HEK293 (cell line): Measurements from ENCODE around the gene FAM229A.

Experiments
- CTCF ChIA-PET: fragments of 350-600 bp; formaldehyde crosslinking; extraction: SDS; loops from one replicate; lab custom pipeline; 2021; ENCODE audit warnings: antibody characterized with exemption; lab: Yijun Ruan, JAX
- POLR2A ChIA-PET: fragments of 300-600 bp; formaldehyde crosslinking; extraction: SDS; loops from one replicate; lab custom pipeline; 2020; ENCODE audit warnings: antibody characterized with exemption, inconsistent platforms; lab: Yijun Ruan, JAX
- H3K27ac ChIP-seq: fragments of 200-500 bp; sonication (Bioruptor generic); 2 replicates; pipeline ENCODE4 v1.5.1; 2014; ENCODE audit warnings: low read depth, low read length, control low read depth, inconsistent platforms; ENCODE audit errors: extremely low read depth
- H3K36me3 ChIP-seq, 2 experiments: fragments of 200-500 bp in 1 of 2; sonication (Bioruptor generic) in 1 of 2; 1 replicate in 1 of 2; 2 replicates in 1 of 2; pipeline ENCODE4 v1.5.1; 2014 to 2017; ENCODE audit warnings: inconsistent platforms in 2 of 2, low read length in 2 of 2; ENCODE audit not compliant: control insufficient read depth in 2 of 2, insufficient read depth in 1 of 2
- H3K4me1 ChIP-seq: fragments of 200-500 bp; sonication (Bioruptor generic); 2 replicates; pipeline ENCODE4 v1.5.1; 2014; ENCODE audit warnings: mild to moderate bottlenecking, low read length, inconsistent platforms; ENCODE audit not compliant: control insufficient read depth, insufficient read depth
- H3K4me3 ChIP-seq: 2 replicates; pipeline ENCODE4 v1.5.1; 2011; ENCODE audit warnings: low read depth, mild to moderate bottlenecking, control low read depth, low read length, moderate library complexity
- H3K9me3 ChIP-seq: fragments of 200-500 bp; sonication (Bioruptor generic); 2 replicates; pipeline ENCODE4 v1.5.1; 2014; ENCODE audit warnings: low read depth, low read length, inconsistent platforms; ENCODE audit not compliant: control insufficient read depth, insufficient read depth
- BCL11A ChIP-seq: fragments of 450-650 bp; formaldehyde crosslinking; IDR thresholded peaks from 2 replicates; pipeline ENCODE4 v1.5.1; 2016; ENCODE audit warnings: low read depth, missing biosample characterization, missing genetic modification characterization
- BCL11B ChIP-seq: fragments of 450-650 bp; formaldehyde crosslinking; IDR thresholded peaks from 2 replicates; pipeline ENCODE4 v1.5.1; 2016; ENCODE audit warnings: low read depth, missing biosample characterization, missing genetic modification characterization
- KLF10 ChIP-seq: fragments of 450-650 bp; IDR thresholded peaks from 2 replicates; pipeline ENCODE4 v1.5.1; 2018; ENCODE audit warnings: missing biosample characterization, mild to moderate bottlenecking, missing genetic modification characterization
- MYNN ChIP-seq: fragments of 450-650 bp; formaldehyde crosslinking; IDR thresholded peaks from 2 replicates; pipeline ENCODE4 v1.5.1; 2016; ENCODE audit warnings: missing biosample characterization, missing genetic modification characterization, borderline replicate concordance
- MZF1 ChIP-seq: fragments of 450-650 bp; formaldehyde crosslinking; IDR thresholded peaks from 2 replicates; pipeline ENCODE4 v1.5.1; 2017; ENCODE audit warnings: missing biosample characterization, missing genetic modification characterization, borderline replicate concordance
- SCRT1 ChIP-seq: fragments of 450-650 bp; formaldehyde crosslinking; IDR thresholded peaks from 2 replicates; pipeline ENCODE4 v1.5.1; 2016; ENCODE audit warnings: missing biosample characterization, missing genetic modification characterization, borderline replicate concordance
- ZBTB1 ChIP-seq: fragments of 450-650 bp; formaldehyde crosslinking; IDR thresholded peaks from 2 replicates; pipeline ENCODE4 v1.5.1; 2016; ENCODE audit warnings: missing biosample characterization, missing genetic modification characterization
- ZBTB17 ChIP-seq: fragments of 450-650 bp; formaldehyde crosslinking; IDR thresholded peaks from 2 replicates; pipeline ENCODE4 v1.5.1; 2016; ENCODE audit warnings: missing biosample characterization, missing genetic modification characterization
- ZEB2 ChIP-seq: fragments of 450-650 bp; formaldehyde crosslinking; IDR thresholded peaks from 2 replicates; pipeline ENCODE4 v1.5.1; 2016; ENCODE audit warnings: missing biosample characterization, missing genetic modification characterization
- ZNF133 ChIP-seq: fragments of 450-650 bp; formaldehyde crosslinking; IDR thresholded peaks from 2 replicates; pipeline ENCODE4 v1.5.1; 2016; ENCODE audit warnings: missing biosample characterization, missing genetic modification characterization
- ZNF169 ChIP-seq: fragments of 450-650 bp; formaldehyde crosslinking; IDR thresholded peaks from 2 replicates; pipeline ENCODE4 v1.5.1; 2016; ENCODE audit warnings: missing biosample characterization, missing genetic modification characterization
- ZNF174 ChIP-seq: fragments of 450-650 bp; formaldehyde crosslinking; IDR thresholded peaks from 2 replicates; pipeline ENCODE4 v1.5.0; 2017; ENCODE audit warnings: missing biosample characterization, mild to moderate bottlenecking, missing genetic modification characterization
- ZNF341 ChIP-seq: fragments of 450-650 bp; formaldehyde crosslinking; IDR thresholded peaks from 2 replicates; pipeline ENCODE4; 2016; ENCODE audit warnings: low read depth, missing biosample characterization, missing genetic modification characterization
- ZNF404 ChIP-seq: fragments of 450-650 bp; formaldehyde crosslinking; IDR thresholded peaks from 2 replicates; pipeline ENCODE4 v1.5.1; 2017; ENCODE audit warnings: missing biosample characterization, missing genetic modification characterization
- ZNF433 ChIP-seq: fragments of 450-650 bp; formaldehyde crosslinking; IDR thresholded peaks from 2 replicates; pipeline ENCODE4 v1.5.1; 2016; ENCODE audit warnings: missing biosample characterization, missing genetic modification characterization, low read depth
- TF ChIP-seq, protein P1 (sequence below): fragments of 450-650 bp; formaldehyde crosslinking; IDR thresholded peaks from 2 replicates; pipeline ENCODE4 v1.5.1; 2016; ENCODE audit warnings: missing biosample characterization, missing genetic modification characterization
- TF ChIP-seq, protein P2 (sequence below): fragments of 450-650 bp; formaldehyde crosslinking; IDR thresholded peaks from 2 replicates; pipeline ENCODE4 v1.5.1; 2016; ENCODE audit warnings: missing biosample characterization, missing genetic modification characterization
- TF ChIP-seq, protein P3 (sequence below): fragments of 450-650 bp; formaldehyde crosslinking; IDR thresholded peaks from 2 replicates; pipeline ENCODE4 v1.5.1; 2016; ENCODE audit warnings: missing biosample characterization, missing genetic modification characterization
- TF ChIP-seq, protein P4 (sequence below): fragments of 450-650 bp; formaldehyde crosslinking; IDR thresholded peaks from 2 replicates; pipeline ENCODE4 v1.5.1; 2017; ENCODE audit warnings: missing biosample characterization, missing genetic modification characterization
- TF ChIP-seq, protein P5 (sequence below): fragments of 450-650 bp; formaldehyde crosslinking; IDR thresholded peaks from 2 replicates; pipeline ENCODE4 v1.5.1; 2016; ENCODE audit warnings: missing biosample characterization, missing genetic modification characterization, borderline replicate concordance
- TF ChIP-seq, protein P6 (sequence below): fragments of 450-650 bp; formaldehyde crosslinking; IDR thresholded peaks from 2 replicates; pipeline ENCODE4 v1.5.1; 2016; ENCODE audit warnings: missing biosample characterization, missing genetic modification characterization

The FAM229A gene

DNA sequence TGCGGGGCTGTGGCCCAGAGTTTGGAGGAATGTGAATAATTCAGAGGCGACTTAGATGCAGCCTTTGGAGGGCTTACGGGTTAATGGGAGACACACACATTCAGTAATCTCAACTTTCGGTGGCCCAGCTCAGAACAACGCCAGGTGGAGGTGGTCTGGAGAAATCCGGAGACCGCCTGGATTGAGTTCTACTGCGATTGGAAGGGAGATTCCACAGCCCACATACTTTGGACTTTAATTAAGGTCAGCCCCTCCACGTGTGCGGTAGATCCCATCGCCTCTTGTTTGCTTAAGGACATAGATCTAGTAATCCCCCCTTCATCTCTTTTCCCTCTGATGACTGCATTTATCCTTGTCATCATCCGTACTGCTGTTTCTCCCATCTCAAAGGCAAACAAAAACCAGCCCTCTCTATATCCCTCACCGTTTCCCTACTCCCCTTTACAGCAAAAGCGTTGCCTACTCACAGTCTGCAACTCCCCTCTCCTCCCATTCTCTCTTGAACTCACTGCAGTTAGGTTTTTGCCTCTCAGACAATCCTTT lies 32.7 kb upstream of the FAM229A start (continued):
- 0 out of 2 replicates have a peak, but pooled peaks have one; percentile 12 for TF ChIP-seq MZF1 (tag by site-specific recombination)
- TF ChIP-seq, protein P1, sequence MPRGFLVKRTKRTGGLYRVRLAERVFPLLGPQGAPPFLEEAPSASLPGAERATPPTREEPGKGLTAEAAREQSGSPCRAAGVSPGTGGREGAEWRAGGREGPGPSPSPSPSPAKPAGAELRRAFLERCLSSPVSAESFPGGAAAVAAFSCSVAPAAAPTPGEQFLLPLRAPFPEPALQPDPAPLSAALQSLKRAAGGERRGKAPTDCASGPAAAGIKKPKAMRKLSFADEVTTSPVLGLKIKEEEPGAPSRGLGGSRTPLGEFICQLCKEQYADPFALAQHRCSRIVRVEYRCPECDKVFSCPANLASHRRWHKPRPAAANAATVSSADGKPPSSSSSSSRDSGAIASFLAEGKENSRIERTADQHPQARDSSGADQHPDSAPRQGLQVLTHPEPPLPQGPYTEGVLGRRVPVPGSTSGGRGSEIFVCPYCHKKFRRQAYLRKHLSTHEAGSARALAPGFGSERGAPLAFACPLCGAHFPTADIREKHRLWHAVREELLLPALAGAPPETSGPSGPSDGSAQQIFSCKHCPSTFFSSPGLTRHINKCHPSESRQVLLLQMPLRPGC (tag by site-specific recombination) = 0 out of 2 replicates have a peak, but pooled peaks have one; percentile 46
- TF ChIP-seq ZBTB17 (tag by site-specific recombination) = peak; percentile 84
- TF ChIP-seq SCRT1 = no peak
- no peak for TF ChIP-seq BCL11B (tag by site-specific recombination)
- no peak for TF ChIP-seq ZBTB1 (tag by site-specific recombination)

DNA sequence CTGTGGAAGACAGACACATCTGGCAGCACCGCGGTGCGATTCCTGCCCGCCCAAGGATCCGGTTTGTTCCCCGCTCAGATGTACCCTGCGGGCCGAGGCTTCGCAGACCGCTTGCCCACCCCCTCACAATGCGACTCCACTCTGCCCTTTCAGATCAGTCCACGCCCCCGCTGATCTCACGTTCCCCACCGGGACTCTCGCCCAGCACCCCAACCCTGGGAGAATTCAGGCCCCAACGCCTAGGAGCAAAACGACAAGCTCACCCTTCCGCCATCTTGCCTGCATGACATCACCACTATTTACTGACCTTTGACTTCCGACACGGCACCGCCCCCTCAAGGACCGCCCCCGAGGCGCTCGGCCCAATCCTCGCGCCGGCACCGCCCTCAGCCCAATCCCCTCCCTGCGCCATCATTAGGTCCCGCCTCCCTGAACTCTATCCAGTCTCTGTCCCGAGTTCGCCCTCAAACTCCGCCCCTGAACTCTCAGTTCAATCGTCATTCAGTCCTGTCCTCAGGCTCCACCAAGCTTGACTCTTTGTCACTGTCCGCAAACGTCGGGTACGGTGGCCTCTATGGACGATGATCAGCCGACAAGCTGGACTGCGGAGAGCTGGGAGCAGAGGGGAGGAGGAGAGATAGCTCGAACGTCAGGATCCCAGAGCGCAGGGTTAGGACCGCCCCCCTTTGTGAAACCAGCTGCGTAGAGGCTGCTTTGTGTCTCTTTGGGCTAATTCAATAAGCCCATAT lies 32.0 kb upstream of the FAM229A start, which contains the start of gene BSDC1:
TSS of gene BSDC1 (minus strand) at position 301 of the 749 bp plus-strand sequence. CDS start at position 274, 27 bp downstream.
- Histone ChIP-seq H3K9me3 (no peaks in the 10 kb centered on the region), H3K27ac (peak within 1 kb of the TSS; percentile 64), H3K4me1 (peaks cover 6% of the 10 kb centered on the region; the same call in 1 of the 2 replicates), H3K36me3 (peaks cover 8 to 42% of the 10 kb centered on the region in 2 experiments; a peak in 2 of 3 replicates), H3K4me3 (peak within 1 kb of the TSS; percentile 92)
- ChIA-PET CTCF (interaction anchor here (0.6 to 1.0 kb wide), 6 partner anchors 12 to 608 kb away, joined by 3 to 4 read pairs (median 4); partner anchors contain the start of gene FNDC5), POLR2A (interaction anchor here (0.5 to 2.0 kb wide), 27 partner anchors 9 to 686 kb away, joined by 3 to 36 read pairs (median 5); partner anchors contain the start of genes AZIN2, HDAC1, IQCC and KHDRBS1)
- TF ChIP-seq, protein P2, sequence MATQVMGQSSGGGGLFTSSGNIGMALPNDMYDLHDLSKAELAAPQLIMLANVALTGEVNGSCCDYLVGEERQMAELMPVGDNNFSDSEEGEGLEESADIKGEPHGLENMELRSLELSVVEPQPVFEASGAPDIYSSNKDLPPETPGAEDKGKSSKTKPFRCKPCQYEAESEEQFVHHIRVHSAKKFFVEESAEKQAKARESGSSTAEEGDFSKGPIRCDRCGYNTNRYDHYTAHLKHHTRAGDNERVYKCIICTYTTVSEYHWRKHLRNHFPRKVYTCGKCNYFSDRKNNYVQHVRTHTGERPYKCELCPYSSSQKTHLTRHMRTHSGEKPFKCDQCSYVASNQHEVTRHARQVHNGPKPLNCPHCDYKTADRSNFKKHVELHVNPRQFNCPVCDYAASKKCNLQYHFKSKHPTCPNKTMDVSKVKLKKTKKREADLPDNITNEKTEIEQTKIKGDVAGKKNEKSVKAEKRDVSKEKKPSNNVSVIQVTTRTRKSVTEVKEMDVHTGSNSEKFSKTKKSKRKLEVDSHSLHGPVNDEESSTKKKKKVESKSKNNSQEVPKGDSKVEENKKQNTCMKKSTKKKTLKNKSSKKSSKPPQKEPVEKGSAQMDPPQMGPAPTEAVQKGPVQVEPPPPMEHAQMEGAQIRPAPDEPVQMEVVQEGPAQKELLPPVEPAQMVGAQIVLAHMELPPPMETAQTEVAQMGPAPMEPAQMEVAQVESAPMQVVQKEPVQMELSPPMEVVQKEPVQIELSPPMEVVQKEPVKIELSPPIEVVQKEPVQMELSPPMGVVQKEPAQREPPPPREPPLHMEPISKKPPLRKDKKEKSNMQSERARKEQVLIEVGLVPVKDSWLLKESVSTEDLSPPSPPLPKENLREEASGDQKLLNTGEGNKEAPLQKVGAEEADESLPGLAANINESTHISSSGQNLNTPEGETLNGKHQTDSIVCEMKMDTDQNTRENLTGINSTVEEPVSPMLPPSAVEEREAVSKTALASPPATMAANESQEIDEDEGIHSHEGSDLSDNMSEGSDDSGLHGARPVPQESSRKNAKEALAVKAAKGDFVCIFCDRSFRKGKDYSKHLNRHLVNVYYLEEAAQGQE (tag by site-specific recombination) = peak; percentile 57
- TF ChIP-seq ZEB2 (tag by site-specific recombination) (peak; percentile 80; the same call in 1 of the 2 replicates), ZNF133 (no peak), ZNF341 (peak; percentile 82), MYNN (tag by site-specific recombination) (peak; percentile 62; the same call in 1 of the 2 replicates), BCL11A (peak; percentile 14; the same call in 1 of the 2 replicates), ZNF174 (no peak), KLF10 (tag by site-specific recombination) (peak; percentile 78; the same call in 1 of the 2 replicates), ZNF404 (tag by site-specific recombination) (no peak), ZNF433 (tag by site-specific recombination) (no peak), ZNF169 (0 out of 2 replicates have a peak, but pooled peaks have one; percentile 48), MZF1 (tag by site-specific recombination) (no peak)
- TF ChIP-seq, protein P3, sequence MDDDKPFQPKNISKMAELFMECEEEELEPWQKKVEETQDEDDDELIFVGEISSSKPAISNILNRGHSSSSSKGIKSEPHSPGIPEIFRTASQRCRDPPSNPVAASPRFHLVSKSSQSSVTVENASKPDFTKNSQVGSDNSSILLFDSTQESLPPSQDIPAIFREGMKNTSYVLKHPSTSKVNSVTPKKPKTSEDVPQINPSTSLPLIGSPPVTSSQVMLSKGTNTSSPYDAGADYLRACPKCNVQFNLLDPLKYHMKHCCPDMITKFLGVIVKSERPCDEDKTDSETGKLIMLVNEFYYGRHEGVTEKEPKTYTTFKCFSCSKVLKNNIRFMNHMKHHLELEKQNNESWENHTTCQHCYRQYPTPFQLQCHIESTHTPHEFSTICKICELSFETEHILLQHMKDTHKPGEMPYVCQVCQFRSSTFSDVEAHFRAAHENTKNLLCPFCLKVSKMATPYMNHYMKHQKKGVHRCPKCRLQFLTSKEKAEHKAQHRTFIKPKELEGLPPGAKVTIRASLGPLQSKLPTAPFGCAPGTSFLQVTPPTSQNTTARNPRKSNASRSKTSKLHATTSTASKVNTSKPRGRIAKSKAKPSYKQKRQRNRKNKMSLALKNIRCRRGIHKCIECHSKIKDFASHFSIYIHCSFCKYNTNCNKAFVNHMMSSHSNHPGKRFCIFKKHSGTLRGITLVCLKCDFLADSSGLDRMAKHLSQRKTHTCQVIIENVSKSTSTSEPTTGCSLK = no peak
- TF ChIP-seq, protein P4, sequence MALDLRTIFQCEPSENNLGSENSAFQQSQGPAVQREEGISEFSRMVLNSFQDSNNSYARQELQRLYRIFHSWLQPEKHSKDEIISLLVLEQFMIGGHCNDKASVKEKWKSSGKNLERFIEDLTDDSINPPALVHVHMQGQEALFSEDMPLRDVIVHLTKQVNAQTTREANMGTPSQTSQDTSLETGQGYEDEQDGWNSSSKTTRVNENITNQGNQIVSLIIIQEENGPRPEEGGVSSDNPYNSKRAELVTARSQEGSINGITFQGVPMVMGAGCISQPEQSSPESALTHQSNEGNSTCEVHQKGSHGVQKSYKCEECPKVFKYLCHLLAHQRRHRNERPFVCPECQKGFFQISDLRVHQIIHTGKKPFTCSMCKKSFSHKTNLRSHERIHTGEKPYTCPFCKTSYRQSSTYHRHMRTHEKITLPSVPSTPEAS (tag by site-specific recombination) = peak; percentile 25; the same call in 1 of the 2 replicates
- TF ChIP-seq, protein P5, sequence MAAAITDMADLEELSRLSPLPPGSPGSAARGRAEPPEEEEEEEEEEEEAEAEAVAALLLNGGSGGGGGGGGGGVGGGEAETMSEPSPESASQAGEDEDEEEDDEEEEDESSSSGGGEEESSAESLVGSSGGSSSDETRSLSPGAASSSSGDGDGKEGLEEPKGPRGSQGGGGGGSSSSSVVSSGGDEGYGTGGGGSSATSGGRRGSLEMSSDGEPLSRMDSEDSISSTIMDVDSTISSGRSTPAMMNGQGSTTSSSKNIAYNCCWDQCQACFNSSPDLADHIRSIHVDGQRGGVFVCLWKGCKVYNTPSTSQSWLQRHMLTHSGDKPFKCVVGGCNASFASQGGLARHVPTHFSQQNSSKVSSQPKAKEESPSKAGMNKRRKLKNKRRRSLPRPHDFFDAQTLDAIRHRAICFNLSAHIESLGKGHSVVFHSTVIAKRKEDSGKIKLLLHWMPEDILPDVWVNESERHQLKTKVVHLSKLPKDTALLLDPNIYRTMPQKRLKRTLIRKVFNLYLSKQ (tag by site-specific recombination) = no peak
- TF ChIP-seq, protein P6, sequence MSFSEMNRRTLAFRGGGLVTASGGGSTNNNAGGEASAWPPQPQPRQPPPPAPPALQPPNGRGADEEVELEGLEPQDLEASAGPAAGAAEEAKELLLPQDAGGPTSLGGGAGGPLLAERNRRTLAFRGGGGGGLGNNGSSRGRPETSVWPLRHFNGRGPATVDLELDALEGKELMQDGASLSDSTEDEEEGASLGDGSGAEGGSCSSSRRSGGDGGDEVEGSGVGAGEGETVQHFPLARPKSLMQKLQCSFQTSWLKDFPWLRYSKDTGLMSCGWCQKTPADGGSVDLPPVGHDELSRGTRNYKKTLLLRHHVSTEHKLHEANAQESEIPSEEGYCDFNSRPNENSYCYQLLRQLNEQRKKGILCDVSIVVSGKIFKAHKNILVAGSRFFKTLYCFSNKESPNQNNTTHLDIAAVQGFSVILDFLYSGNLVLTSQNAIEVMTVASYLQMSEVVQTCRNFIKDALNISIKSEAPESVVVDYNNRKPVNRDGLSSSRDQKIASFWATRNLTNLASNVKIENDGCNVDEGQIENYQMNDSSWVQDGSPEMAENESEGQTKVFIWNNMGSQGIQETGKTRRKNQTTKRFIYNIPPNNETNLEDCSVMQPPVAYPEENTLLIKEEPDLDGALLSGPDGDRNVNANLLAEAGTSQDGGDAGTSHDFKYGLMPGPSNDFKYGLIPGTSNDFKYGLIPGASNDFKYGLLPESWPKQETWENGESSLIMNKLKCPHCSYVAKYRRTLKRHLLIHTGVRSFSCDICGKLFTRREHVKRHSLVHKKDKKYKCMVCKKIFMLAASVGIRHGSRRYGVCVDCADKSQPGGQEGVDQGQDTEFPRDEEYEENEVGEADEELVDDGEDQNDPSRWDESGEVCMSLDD = peak; percentile 81
